GM13976 (cell line): ENCODE results near the gene TENM4.

Source experiments
- DNase-seq: peaks from one replicate; pipeline ENCODE4 v3.0.0; 2012; ENCODE audit warnings: low spot score
- in situ Hi-C: fragments of 300-500 bp; cut with MboI; formaldehyde crosslinking; loops from one replicate; pipeline ENCODE4 v1.12.0; 2022; ENCODE audit warnings: low sequenced_read_pairs, mixed read lengths, inconsistent platforms; ENCODE audit not compliant: unreplicated experiment
- TF ChIP-seq, protein P1 (sequence below): IDR thresholded peaks from 2 replicates; pipeline ENCODE4 v1.5.1; 2012; ENCODE audit warnings: borderline replicate concordance, mild to moderate bottlenecking; ENCODE audit not compliant: insufficient read depth; ENCODE audit errors: extremely low read depth, missing control alignments, control extremely low read depth

The TENM4 gene

DNA sequence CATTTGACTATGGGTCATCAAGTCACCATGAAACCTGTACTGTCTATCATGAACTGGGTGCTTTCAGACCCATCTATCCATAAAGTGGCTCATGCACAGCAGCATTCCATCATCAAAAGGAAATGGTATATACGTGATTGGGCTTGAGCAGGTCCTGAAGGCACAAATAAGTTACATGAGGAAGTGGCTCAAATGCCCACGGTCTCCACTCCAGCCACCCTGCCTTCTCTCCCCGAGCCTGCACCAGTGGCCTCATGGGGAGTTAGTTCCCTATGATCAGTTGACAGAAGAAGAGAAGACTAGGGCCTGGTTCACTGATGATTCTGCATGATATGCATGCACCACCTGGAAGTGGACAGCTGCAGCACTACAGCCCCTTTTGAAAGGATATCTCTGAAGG lies 312.5 kb downstream of the TENM4 start:
- TF ChIP-seq, protein P1, sequence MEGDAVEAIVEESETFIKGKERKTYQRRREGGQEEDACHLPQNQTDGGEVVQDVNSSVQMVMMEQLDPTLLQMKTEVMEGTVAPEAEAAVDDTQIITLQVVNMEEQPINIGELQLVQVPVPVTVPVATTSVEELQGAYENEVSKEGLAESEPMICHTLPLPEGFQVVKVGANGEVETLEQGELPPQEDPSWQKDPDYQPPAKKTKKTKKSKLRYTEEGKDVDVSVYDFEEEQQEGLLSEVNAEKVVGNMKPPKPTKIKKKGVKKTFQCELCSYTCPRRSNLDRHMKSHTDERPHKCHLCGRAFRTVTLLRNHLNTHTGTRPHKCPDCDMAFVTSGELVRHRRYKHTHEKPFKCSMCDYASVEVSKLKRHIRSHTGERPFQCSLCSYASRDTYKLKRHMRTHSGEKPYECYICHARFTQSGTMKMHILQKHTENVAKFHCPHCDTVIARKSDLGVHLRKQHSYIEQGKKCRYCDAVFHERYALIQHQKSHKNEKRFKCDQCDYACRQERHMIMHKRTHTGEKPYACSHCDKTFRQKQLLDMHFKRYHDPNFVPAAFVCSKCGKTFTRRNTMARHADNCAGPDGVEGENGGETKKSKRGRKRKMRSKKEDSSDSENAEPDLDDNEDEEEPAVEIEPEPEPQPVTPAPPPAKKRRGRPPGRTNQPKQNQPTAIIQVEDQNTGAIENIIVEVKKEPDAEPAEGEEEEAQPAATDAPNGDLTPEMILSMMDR, result no peak
- no peak for DNase-seq
- in situ Hi-C loops, result no loop called here

DNA sequence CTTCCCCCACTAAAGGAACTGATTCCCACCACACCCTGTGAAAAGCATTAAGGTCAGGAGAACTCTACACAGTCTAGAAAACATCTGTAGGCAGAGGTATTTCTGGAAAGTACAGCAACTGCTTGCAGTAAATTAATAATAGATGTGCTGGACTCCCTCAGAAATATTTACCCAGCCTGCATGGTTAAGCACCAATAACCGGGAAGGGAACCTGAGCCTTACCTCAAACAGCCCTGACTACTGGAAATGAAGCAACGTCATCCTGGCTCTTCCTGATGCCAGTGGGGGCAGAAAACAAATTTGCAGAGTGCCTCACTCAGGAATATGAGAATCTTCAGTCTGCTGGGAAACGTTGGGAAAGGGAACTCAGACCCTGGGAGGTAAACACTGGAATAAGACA lies 318.1 kb downstream of the TENM4 start:
- no peak for DNase-seq
- in situ Hi-C loops, result no loop called here
- TF ChIP-seq, protein P1, result no peak

DNA sequence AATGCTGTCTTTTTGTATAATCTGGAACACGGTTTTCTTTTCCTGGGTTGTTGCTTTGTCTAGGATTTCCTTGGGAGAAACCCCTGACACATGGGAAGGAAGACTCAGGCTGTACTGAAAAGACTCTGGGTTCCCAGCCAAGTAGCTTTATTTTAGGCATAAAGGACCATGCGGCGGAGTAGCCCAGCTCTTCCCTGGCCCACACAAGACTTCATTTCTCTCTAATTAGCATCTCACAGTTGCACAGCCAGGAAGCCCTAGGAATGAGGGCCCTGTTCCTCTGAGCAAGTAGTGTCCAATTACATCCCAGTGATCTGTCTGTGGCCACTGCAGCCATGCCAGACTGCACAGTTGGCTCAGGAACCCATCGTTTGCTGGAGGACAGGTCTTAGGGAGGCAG lies 319.5 kb downstream of the TENM4 start:
- TF ChIP-seq, protein P1, result no peak
- DNase-seq, result no peak

DNA sequence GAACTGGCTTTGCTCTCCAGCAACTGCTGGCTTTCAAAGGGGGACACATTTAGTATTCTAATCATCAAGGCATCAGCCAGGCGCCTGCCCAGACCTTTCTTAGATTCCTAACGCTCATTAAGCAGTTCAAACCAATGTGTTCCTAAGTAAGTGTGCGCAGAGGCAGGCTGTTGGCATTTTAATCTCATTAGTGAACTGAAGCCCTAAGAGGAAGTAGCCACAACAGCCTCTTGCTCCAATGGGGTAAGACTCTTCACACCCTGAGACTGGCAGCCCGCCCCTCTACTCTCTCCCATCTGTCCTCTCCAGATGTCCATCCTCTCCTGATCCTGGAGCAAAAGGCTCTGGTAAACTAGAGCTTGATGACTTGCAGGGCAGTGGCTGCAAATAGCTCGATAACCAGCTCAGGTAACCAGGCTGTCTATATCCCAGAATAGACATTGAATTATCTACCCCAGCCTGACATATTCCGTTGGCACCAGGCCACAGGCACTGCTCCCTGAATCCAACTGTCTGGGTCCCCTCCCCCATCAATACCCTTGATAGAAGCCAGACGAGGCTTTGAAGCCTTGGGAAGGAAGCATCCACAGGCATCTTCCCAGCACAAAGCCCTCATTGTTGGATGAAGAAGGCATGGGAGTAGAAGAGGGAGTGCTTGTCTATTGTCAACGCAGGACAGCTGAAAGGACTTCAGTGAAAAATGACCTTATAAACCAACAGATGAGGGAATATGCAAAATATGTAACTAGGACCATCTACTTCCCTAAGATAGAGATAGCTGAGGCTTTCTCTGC lies 321.1 kb downstream of the TENM4 start:
- DNase-seq, result no peak
- in situ Hi-C loops, result no loop called here
- TF ChIP-seq, protein P1, result no peak

More for the DNA sequence above, 319.5 kb downstream of the TENM4 start:
- in situ Hi-C loops, result no loop called here

DNA sequence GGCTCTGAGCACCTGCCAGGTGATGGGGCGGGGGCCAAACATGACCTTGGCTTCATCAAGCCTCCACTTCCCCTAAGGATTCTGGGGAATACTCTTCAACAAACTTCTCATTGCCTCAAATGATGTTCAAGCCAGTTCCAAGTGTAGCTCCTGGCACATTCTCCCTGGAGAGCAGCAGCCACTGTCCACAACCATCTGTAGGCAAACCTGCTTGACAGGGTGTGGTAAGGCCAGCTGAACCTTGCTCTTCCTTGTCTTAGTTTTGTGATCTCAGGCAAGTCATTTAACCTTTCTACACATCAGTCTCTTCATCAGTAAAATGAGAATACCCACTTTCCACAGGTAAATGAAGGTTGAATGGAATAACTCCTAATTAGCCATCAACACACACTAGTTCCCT lies 323.3 kb downstream of the TENM4 start:
- DNase-seq, result no peak
- in situ Hi-C loops, result no loop called here
- TF ChIP-seq, protein P1, result no peak

DNA sequence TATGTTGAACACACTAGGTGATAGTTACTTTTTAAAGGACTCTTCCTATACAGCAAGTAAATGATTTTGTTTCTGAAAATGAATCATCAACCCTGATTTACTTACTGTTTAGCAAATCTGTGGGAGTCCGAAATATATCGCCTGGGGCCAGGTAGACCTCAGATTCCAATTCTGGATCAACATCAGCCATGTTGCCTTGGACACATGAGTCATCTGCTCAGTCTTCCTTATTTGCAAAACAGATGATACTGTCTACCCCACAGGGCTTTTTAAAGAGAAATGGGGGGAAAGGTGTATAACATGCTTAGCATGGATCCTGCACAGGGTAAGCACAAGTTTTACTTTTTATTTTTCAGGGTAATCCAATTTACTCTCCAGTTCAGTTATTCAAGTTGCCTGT lies 324.2 kb downstream of the TENM4 start:
- in situ Hi-C loops, result no loop called here
- TF ChIP-seq, protein P1, result no peak
- DNase-seq, result no peak
